Activated naive CD4-positive, alpha-beta T cell treated with anti-CD3 and anti-CD28 coated beads for 36 hours (primary cell): ENCODE results near the gene ACAP3. TPM values are rescaled to one million over a fixed set of nuclear protein-coding genes. Genes with fewer than 3 reads are reported as not detected.

Source experiments
- CTCF ChIA-PET: fragments of 350-600 bp; sonication (Branson Sonifier 250); formaldehyde crosslinking; loops from one replicate; lab custom pipeline; 2021; ENCODE audit warnings: antibody characterized with exemption; lab: Charles Lee
- DNase-seq: peaks from one replicate; pipeline ENCODE4 v3.0.0-alpha.2; 2020
- H3K27ac Mint-ChIP-seq: one replicate; pipeline ENCODE4 v1.8.0; 2021; ENCODE audit warnings: mild to moderate bottlenecking, mixed read lengths
- H3K27me3 Mint-ChIP-seq: one replicate; pipeline ENCODE4 v1.8.0; 2021; ENCODE audit warnings: low read depth, mixed read lengths
- H3K36me3 Mint-ChIP-seq: one replicate; pipeline ENCODE4 v1.8.0; 2021; ENCODE audit warnings: low read depth, mixed read lengths
- H3K4me1 Mint-ChIP-seq: one replicate; pipeline ENCODE4 v1.8.0; 2021; ENCODE audit warnings: low read depth, mixed read lengths
- H3K4me3 Mint-ChIP-seq: one replicate; pipeline ENCODE4 v1.8.0; 2021; ENCODE audit warnings: mild to moderate bottlenecking, moderate library complexity, mixed read lengths
- H3K9me3 Mint-ChIP-seq: one replicate; pipeline ENCODE4 v1.8.0; 2021; ENCODE audit warnings: mixed read lengths
- intact Hi-C: fragments of 100-400 bp; cut with micrococcal nuclease; formaldehyde crosslinking; loops from one replicate; pipeline ENCODE4 v1.15.1; 2023
- microRNA-seq: library from miRNA; unstranded; fragments of <30 nt; microRNA quantifications from one replicate; pipeline ENCODE4 v1.2.0, GENCODE V29; 2022; ENCODE audit warnings: borderline microRNAs expressed, borderline replicate concordance
- total RNA-seq, 2 experiments: library from RNA; stranded (reverse); gene quantifications; one replicate each; pipeline ENCODE4 v1.2.3, GENCODE V29; 2021

Gene ACAP3
- total RNA-seq, 2 experiments from 2014 or later: 24.1 to 25.3 TPM

DNA sequence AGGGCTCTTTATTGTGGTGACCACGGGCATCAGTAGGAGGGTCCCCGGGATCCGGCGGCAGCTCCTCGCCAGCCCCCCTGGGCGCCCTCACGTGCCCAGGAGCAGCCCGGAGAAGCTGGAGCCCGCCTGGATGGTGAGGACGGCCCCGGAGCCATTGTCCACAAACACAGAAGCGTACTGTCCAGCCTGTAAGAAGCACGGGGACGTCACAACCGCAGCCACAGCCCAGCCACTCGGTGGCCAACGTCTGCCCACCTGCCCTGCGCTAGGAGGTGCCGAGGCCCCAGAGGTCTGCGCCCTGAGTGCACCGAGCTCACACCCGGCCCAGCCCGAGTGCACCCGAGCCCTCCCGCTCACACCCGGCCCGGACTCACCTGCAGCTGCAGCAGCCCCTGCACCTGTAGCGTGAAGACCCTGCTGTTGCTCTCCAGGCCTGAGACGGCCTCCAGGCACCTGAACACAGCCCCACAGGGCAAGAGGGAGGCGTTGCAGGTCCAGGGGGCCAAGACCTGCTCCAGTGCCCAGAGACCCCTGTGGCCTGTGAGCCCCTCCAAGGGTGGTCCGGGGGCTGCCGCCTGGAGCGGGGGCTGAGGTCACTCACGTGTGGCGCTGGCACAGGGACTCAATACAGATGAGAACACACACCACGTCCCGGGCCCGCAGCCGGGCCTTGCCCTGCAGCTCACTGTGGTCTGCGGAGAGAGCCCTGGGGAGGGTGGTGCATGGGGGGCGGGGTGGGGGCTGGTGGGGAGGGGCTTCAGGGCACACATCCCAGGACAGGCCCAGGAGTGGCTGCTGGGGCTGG lies 65.1 kb downstream of the ACAP3 start:
- no peaks in the 10 kb centered on the region for H3K36me3 Mint-ChIP-seq
- DNase-seq: no peak
- H3K27ac Mint-ChIP-seq: no peak overlapping the region
- CTCF ChIA-PET: interaction anchor here (0.8 to 1.2 kb wide), 2 partner anchors 8 to 120 kb away, joined by 3 to 4 read pairs; no protein-coding TSS in a partner anchor
- H3K9me3 Mint-ChIP-seq: no peaks in the 10 kb centered on the region
- H3K4me3 Mint-ChIP-seq: no peak overlapping the region
- H3K27me3 Mint-ChIP-seq: peaks cover 5% of the 10 kb centered on the region
- intact Hi-C loops: no loop called here
- H3K4me1 Mint-ChIP-seq: no peaks in the 10 kb centered on the region

Small RNAs within 50 kb of the gene (microRNA-seq; reads per million reads assigned to microRNA genes)
- gene MIR6726 (1.6 reads per million), gene MIR6727 (not detected), gene MIR6808 (not detected)

Other genes with a start within 250 kb of the ACAP3 start
- gene RNF223, start 233.6 kb downstream of the ACAP3 start, total RNA-seq: not detected
- 10 to 100 TPM; 14.9 to 18.6 TPM for gene C1orf159, start 191.8 kb downstream of the ACAP3 start, total RNA-seq
- gene TTLL10, start 134.1 kb downstream of the ACAP3 start, total RNA-seq: not detected
- gene TNFRSF18, start 101.3 kb downstream of the ACAP3 start, total RNA-seq: 10 to 100 TPM; 30.7 to 31.0 TPM
- 100 to 1,000 TPM; 107 to 110 TPM for gene TNFRSF4, start 93.8 kb downstream of the ACAP3 start, total RNA-seq
- 10 to 100 TPM; 74.7 to 79.5 TPM for gene SDF4, start 75.9 kb downstream of the ACAP3 start, total RNA-seq
- 1 to 10 TPM; 8.7 to 9.9 TPM for gene B3GALT6, start 75.7 kb downstream of the ACAP3 start, total RNA-seq
- gene C1QTNF12, start 61.2 kb downstream of the ACAP3 start, total RNA-seq: 1 to 10 TPM; 6.0 to 7.8 TPM
- gene UBE2J2, start 34.1 kb downstream of the ACAP3 start, total RNA-seq: 10 to 100 TPM; 48.5 to 49.7 TPM
- gene SCNN1D, start 27.5 kb downstream of the ACAP3 start, total RNA-seq: 1 to 10 TPM; 5.6 to 7.6 TPM
- 10 to 100 TPM; 17.0 to 17.6 TPM for gene PUSL1, start 667 bp upstream of the ACAP3 start, total RNA-seq
- 100 to 1,000 TPM; 117 to 118 TPM for gene INTS11, start 16.7 kb upstream of the ACAP3 start, total RNA-seq
- 1 to 10 TPM; 5.6 to 5.7 TPM for gene CPTP, start 16.9 kb upstream of the ACAP3 start, total RNA-seq
- under 1 TPM; 0.10 to 0.14 TPM for gene TAS1R3, start 23.4 kb upstream of the ACAP3 start, total RNA-seq
- 10 to 100 TPM; 33.4 to 35.0 TPM for gene DVL1, start 41.5 kb upstream of the ACAP3 start, total RNA-seq
- under 1 TPM; 0.54 to 0.57 TPM for gene MXRA8, start 50.6 kb upstream of the ACAP3 start, total RNA-seq
- gene AURKAIP1, start 67.3 kb upstream of the ACAP3 start, total RNA-seq: 100 to 1,000 TPM; 108 TPM
- 100 to 1,000 TPM in 1 of 2 experiments, 10 to 100 TPM in 1; 97.7 to 108 TPM for gene CCNL2, start 91.4 kb upstream of the ACAP3 start, total RNA-seq
- 100 to 1,000 TPM; 103 to 107 TPM for gene MRPL20, start 99.4 kb upstream of the ACAP3 start, total RNA-seq
- gene ANKRD65, start 113.3 kb upstream of the ACAP3 start, total RNA-seq: not detected
- under 1 TPM; 0.72 to 0.74 TPM for gene VWA1, start 127.8 kb upstream of the ACAP3 start, total RNA-seq
- under 1 TPM; 0.42 to 0.57 TPM for gene ATAD3C, start 141.8 kb upstream of the ACAP3 start, total RNA-seq
- 10 to 100 TPM; 32.7 to 38.7 TPM for gene ATAD3B, start 163.8 kb upstream of the ACAP3 start, total RNA-seq
- gene ATAD3A, start 204.2 kb upstream of the ACAP3 start, total RNA-seq: 10 to 100 TPM; 39.4 to 41.0 TPM
- not detected for gene TMEM240, start 232.7 kb upstream of the ACAP3 start, total RNA-seq